Ovary (tissue), 9 donors: ENCODE data around the gene PTPRQ. TPM values are rescaled to one million over a fixed set of nuclear protein-coding genes. Genes with fewer than 3 reads are reported as not detected.
"Not testable (repeated sequence)": the region's sequence is repeated elsewhere in the genome, so short reads cannot be mapped to it uniquely, and the experiment has no call there.

ENCODE experiments used
- DNase-seq, 5 donors: peaks; one replicate each; pipeline ENCODE4 v3.0.0-alpha.2; 2019 to 2020
- H3K27ac ChIP-seq, 2 donors: fragments of 200-600 bp; one replicate each; pipeline versions ENCODE4 v1.5.1 to v1.8.0; 2019 to 2022
- H3K27me3 ChIP-seq: fragments of 200-600 bp; one replicate; pipeline ENCODE4 v1.8.0; 2022
- H3K36me3 ChIP-seq: fragments of 200-600 bp; sonication (generic); one replicate; pipeline ENCODE4 v1.5.1; 2019
- H3K4me1 ChIP-seq: one replicate; pipeline ENCODE4 v1.8.1; 2013; ENCODE audit warnings: mild to moderate bottlenecking, moderate library complexity; ENCODE audit not compliant: insufficient read depth
- H3K4me3 ChIP-seq: fragments of 200-600 bp; sonication (generic); one replicate; pipeline ENCODE4 v1.5.1; 2017
- H3K9me3 ChIP-seq, 2 donors: fragments of 200-600 bp in 1 of 2; sonication (generic) in 1 of 2; one replicate each; pipeline versions ENCODE4 v1.5.1 to v1.8.1; 2013 to 2019; ENCODE audit warnings: mild to moderate bottlenecking in 1 of 2, moderate library complexity in 1 of 2
- EP300 ChIP-seq: sonication (generic); formaldehyde crosslinking; IDR thresholded peaks from one replicate; pipeline ENCODE4 v1.6.1; 2017; ENCODE audit warnings: antibody characterized with exemption
- POLR2A ChIP-seq: fragments of 450-650 bp; IDR thresholded peaks from one replicate; pipeline ENCODE4 v1.6.1; 2017; ENCODE audit warnings: antibody characterized with exemption, mild to moderate bottlenecking, moderate library complexity
- WGBS, 3 donors: extraction: QIAGEN DNeasy Blood & Tissue Kit in 1 of 3; methylation state at CpG; one replicate each; pipeline versions ENCODE4 v1.1.5 to v1.1.7; 2013 to 2017; 5-methylcytosine and 5-hydroxymethylcytosine counted together
- intact Hi-C, 4 donors: fragments of 100-400 bp; cut with DNase I; formaldehyde crosslinking; loops; one replicate each; pipeline versions ENCODE4 v1.11.0 to v1.15.1; 2022 to 2023
- polyA plus RNA-seq, 2 donors: library from polyadenylated mRNA; stranded (reverse); fragments of 200-250 nt in 1 of 2; fragments of 350-450 nt in 1 of 2; fragmentation: Illumina TruSeq in 1 of 2; extraction: RNeasy Lipid Tissue Mini Kit (QIAGEN cat#74804) in 1 of 2; gene quantifications; one replicate each; pipeline ENCODE4 v1.2.3, GENCODE V29; 2013 to 2014
- total RNA-seq, 7 donors: library from RNA; depleted of rRNA in 2 of 7; stranded (reverse); fragments of >200 nt in 2 of 7; fragmentation: NEBNext Ultra II Directional in 3 of 7; extraction: Animal tissue kit (Norgen Biotek cat#: 25700) in 3 of 7; gene quantifications; one replicate each; pipeline versions ENCODE4 v1.1.0 to v1.2.4, GENCODE V29; 2016 to 2023
- TF ChIP-seq, protein P1 (sequence below), 3 donors: fragments of 450-650 bp in 2 of 3; fragments of 200-600 bp in 1 of 3; IDR thresholded peaks; one replicate each; pipeline versions ENCODE4 v1.5.1 to v1.8.0; 2016 to 2022; ENCODE audit warnings: antibody characterized with exemption in 3 of 3, mild to moderate bottlenecking in 1 of 3
- donor health status: DM: no; HTN: no; CAD: no; lungs with moderate emphysema.
- donor health status: DM: no; HTN: no; CAD: no.
- donor health status: Bipolar disorder and iron deficiency.
- donor health status: DM: yes; HTN: yes; CAD: no.
- donor health status: DM: no; HTN: no; CAD: no.
- donor health status: DM: yes; HTN: yes; CAD: no.

Gene PTPRQ
- total and polyA plus RNA-seq, 9 donors, result 0.05 to 18.8 (median 0.23) TPM

DNA sequence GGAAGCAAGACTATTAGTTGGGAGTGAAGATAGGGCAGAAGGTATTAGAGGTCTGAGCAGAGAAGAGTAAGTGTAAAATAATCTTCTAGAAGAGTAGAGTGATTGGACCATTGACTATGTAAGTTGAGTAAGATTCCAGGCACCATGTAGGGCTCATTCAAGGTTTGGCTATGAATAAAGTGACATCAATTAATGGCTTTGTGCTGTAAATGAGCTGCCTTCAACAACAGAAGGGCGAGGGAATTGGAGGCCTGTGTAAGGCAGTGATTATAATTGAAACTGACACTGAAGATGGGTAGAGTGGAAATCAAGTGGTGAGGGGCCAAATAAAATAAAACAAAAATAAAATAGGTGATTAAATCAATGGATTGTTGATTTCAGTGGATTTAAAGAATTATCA is 26.4 kb downstream of the PTPRQ start:
- Histone ChIP-seq H3K9me3 (no peaks in the 10 kb centered on the region), H3K27ac (no peak overlapping the region), H3K4me1 (no peaks in the 10 kb centered on the region), H3K27me3 (no peaks in the 10 kb centered on the region), H3K36me3 (no peaks in the 10 kb centered on the region), H3K4me3 (no peak overlapping the region)
- no peak for TF ChIP-seq EP300
- TF ChIP-seq POLR2A, result no peak
- TF ChIP-seq, protein P1, sequence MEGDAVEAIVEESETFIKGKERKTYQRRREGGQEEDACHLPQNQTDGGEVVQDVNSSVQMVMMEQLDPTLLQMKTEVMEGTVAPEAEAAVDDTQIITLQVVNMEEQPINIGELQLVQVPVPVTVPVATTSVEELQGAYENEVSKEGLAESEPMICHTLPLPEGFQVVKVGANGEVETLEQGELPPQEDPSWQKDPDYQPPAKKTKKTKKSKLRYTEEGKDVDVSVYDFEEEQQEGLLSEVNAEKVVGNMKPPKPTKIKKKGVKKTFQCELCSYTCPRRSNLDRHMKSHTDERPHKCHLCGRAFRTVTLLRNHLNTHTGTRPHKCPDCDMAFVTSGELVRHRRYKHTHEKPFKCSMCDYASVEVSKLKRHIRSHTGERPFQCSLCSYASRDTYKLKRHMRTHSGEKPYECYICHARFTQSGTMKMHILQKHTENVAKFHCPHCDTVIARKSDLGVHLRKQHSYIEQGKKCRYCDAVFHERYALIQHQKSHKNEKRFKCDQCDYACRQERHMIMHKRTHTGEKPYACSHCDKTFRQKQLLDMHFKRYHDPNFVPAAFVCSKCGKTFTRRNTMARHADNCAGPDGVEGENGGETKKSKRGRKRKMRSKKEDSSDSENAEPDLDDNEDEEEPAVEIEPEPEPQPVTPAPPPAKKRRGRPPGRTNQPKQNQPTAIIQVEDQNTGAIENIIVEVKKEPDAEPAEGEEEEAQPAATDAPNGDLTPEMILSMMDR (IDR thresholded peaks at IDR 0.05), result no peak
- intact Hi-C loops, result no loop called here
- DNase-seq, result no peak
- WGBS, 3 donors, result 90 to 97% (median 93%) methylated on average over 1 of the region's 1 CpG

DNA sequence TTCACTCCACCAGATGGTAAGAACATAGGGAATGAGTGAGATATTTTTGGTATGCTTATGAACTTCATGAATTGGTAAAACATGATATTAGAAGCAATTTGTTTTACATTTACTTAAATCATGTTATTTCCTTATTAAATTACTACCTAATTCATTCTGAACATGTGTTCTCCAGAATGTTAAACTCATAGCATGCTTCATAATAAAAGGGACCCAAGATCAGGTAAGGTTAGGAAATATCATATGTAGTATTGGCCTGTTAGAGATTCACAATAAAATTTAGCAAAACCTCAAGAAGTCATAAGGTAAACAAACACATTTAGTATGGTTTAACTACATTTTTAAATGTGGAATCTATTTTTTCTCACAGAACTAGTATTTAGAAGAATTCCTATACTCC is 28.2 kb downstream of the PTPRQ start:
- Histone ChIP-seq H3K9me3 (no peaks in the 10 kb centered on the region), H3K4me3 (no peak overlapping the region), H3K27ac (no peak overlapping the region), H3K27me3 (no peaks in the 10 kb centered on the region), H3K4me1 (no peaks in the 10 kb centered on the region), H3K36me3 (no peaks in the 10 kb centered on the region)
- no peak for DNase-seq
- TF ChIP-seq POLR2A, result no peak
- TF ChIP-seq, protein P1 (IDR thresholded peaks at IDR 0.05), result no peak
- intact Hi-C loops, result no loop called here

DNA sequence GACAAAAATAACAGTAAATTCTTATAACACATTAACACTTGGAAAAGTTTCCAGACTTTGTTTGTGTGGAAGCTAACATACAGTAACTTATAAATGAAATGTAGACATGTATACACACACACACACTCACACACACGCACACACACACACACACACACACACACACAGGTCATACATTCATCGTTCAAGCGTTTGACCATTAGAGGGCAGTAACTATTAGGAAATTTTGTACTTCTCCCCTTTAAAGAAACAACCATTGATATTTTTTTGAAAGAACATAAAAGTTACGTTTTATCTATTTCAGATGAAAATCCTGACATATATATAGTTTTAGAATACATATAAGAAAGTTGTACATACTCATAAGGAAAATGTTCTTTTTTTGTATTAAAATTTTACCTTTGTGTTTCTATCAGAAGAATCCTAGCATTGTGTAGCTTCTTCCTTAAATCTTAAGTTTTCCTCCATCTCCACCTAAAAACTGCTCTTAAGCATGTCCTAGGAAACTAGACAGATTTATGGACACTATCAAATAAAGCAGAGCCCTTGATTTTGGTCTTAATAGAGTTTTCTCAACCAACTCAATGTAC is 29.0 kb downstream of the PTPRQ start:
- Histone ChIP-seq H3K27ac (no peak overlapping the region), H3K36me3 (no peaks in the 10 kb centered on the region), H3K4me3 (no peak overlapping the region), H3K4me1 (no peaks in the 10 kb centered on the region), H3K27me3 (no peaks in the 10 kb centered on the region), H3K9me3 (no peaks in the 10 kb centered on the region)
- DNase-seq, result no peak
- WGBS, 3 donors, result 3 to 5% (median 5%) methylated on average over 4 of the region's 4 CpGs
- intact Hi-C loops, result no loop called here
- TF ChIP-seq POLR2A (no peak), EP300 (no peak)

DNA sequence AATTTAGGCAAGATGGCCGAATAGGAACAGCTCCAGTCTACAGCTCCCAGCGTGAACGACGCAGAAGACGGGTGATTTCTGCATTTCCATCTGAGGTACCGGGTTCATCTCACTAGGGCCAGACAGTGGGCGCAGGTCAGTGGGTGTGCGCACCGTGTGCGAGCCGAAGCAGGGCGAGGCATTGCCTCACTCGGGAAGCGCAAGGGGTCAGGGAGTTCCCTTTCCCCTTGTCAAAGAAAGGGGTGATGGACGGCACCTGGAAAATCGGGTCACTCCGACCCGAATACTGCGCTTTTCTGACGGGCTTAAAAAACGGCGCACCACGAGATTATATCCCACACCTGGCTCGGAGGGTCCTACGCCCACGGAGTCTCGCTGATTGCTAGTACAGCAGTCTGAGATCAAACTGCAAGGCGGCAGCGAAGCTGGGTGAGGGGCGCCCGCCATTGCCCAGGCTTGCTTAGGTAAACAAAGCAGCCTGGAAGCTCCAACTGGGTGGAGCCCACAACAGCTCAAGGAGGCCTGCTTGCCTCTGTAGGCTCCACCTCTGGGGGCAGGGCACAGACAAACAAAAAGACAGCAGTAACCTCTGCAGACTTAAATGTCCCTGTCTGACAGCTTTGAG is 33.6 kb downstream of the PTPRQ start:
- H3K36me3 ChIP-seq, DNase-seq, H3K27me3 ChIP-seq, H3K27ac ChIP-seq, H3K4me3 ChIP-seq, H3K9me3 ChIP-seq, intact Hi-C loops, H3K4me1 ChIP-seq: not testable (repeated sequence)
- WGBS, 3 donors, result 90 to 92% (median 92%) methylated on average over 30 to 31 of the region's 31 CpGs

DNA sequence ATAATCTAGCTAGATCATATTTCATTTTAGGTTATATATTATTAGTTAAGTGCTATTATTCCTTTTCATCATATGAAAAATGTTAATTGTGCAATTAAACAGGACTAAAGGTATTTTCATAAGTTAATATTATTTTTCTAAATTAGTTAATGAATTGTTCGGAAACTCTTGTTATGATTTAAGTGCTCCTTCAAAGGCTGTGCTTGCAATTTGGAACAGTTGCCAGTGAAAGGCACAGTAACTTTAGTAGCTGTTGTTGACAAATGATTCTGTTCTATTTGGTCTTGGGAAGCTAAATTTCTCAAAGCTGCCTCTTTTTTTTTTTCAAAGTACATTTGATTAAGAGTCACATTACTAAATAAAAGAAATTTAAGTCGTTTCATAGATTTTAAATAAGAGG is 40.7 kb downstream of the PTPRQ start:
- TF ChIP-seq, protein P1 (IDR thresholded peaks at IDR 0.05), result no peak
- TF ChIP-seq POLR2A, result no peak
- Histone ChIP-seq H3K4me1 (no peaks in the 10 kb centered on the region), H3K9me3 (no peaks in the 10 kb centered on the region), H3K4me3 (no peak overlapping the region), H3K27ac (no peak overlapping the region), H3K36me3 (no peaks in the 10 kb centered on the region), H3K27me3 (no peaks in the 10 kb centered on the region)
- 40 to 50% (median 45%) methylated on average over 2 of the region's 2 CpGs for WGBS, 3 donors
- intact Hi-C loops, result no loop called here
- no peak for DNase-seq
